NB4 (cell line): ENCODE results near the gene SLC22A5.

Experiments
- DNase-seq: peaks from one replicate; pipeline ENCODE4 v3.0.0; 2010; ENCODE audit warnings: low read depth
- H3K4me3 ChIP-seq: one replicate; pipeline ENCODE4 v1.5.1; 2011; ENCODE audit warnings: mild to moderate bottlenecking, low read depth, low read length, moderate library complexity
- CTCF ChIP-seq: IDR thresholded peaks from one replicate; pipeline ENCODE4 v1.5.1; 2012; ENCODE audit warnings: low read depth, low read length
- MAX ChIP-seq: IDR thresholded peaks from 2 replicates; pipeline ENCODE4 v1.6.1; 2011; ENCODE audit warnings: low read depth, low read length
- MYC ChIP-seq: IDR thresholded peaks from 2 replicates; pipeline ENCODE4 v1.6.1; 2011; ENCODE audit warnings: low read depth, low read length
- POLR2A ChIP-seq: IDR thresholded peaks from 2 replicates; pipeline ENCODE4 v1.6.1; 2011; ENCODE audit warnings: mild to moderate bottlenecking; ENCODE audit not compliant: insufficient read length; ENCODE audit errors: extremely low read depth

Gene SLC22A5

GRCh38 chr5:132444061-132444460 is 74.6 kb downstream of the SLC22A5 start:
- H3K4me3 ChIP-seq, result no peak overlapping the region
- no peak for TF ChIP-seq CTCF
- TF ChIP-seq MYC, result no peak
- TF ChIP-seq MAX, result no peak
- no peak for TF ChIP-seq POLR2A
- DNase-seq, result no peak
